ENCODE data around the gene RTP2. TPM values are rescaled to one million over a fixed set of nuclear protein-coding genes. Genes with fewer than 3 reads are reported as not detected.

The RTP2 gene
- total RNA-seq, 1 donor from 2014 or later: not detected

DNA sequence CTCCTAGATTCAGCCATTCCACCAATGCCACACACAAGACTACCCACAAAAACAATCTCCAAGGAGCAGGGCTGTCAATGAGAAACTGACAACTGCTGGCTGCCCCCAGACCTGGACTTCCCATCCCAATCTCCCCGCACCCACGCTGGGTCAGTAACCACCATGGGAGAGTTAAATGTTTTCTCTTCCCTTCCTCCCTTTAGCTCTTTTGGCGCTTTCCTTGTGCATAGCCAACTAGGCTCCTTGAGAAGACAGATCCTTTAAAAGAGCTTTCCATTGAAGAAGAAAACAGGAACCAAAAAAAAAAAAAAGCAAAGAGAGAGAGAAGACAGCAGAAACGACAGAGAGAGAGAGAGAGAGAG, 34.6 kb upstream of the RTP2 start:
- Mint-ChIP-seq H3K27ac (ENCODE audit: unreplicated experiment) (no peak overlapping the region), H3K4me3 (peak overlapping the region; percentile 96)

DNA sequence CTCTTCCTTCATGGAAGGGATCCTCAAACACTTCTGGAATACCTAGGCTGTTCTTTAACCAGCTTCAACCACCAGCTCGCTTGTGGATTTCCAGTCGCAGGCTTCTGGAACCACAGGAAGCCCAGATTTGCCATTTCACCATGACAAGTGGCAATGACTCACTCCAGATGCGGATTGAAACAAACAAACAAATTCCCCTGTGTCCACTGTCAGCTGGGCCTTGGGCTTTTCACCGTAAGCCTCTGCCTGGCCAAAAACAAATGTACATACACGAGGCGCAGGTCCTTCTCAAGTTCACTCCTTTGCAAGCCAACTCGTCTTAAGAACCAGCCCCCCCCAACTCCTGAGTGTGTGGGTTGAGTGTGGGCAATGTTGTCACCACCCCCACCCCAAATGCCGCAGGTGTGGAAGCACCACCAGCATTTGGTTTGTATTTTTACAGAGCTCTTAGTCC, 34.1 kb upstream of the RTP2 start:
- Mint-ChIP-seq H3K9me3 (no peaks in the 10 kb centered on the region), H3K27me3 (ENCODE audit: low read depth) (peaks cover 26% of the 10 kb centered on the region), H3K36me3 (ENCODE audit: low read depth) (no peaks in the 10 kb centered on the region), H3K27ac (ENCODE audit: unreplicated experiment) (no peak overlapping the region), H3K4me1 (peaks cover 39% of the 10 kb centered on the region), H3K4me3 (peak overlapping the region; percentile 96)
- no peak for DNase-seq (ENCODE audit: low read depth, low spot score)
- TF ChIP-seq, protein P1, sequence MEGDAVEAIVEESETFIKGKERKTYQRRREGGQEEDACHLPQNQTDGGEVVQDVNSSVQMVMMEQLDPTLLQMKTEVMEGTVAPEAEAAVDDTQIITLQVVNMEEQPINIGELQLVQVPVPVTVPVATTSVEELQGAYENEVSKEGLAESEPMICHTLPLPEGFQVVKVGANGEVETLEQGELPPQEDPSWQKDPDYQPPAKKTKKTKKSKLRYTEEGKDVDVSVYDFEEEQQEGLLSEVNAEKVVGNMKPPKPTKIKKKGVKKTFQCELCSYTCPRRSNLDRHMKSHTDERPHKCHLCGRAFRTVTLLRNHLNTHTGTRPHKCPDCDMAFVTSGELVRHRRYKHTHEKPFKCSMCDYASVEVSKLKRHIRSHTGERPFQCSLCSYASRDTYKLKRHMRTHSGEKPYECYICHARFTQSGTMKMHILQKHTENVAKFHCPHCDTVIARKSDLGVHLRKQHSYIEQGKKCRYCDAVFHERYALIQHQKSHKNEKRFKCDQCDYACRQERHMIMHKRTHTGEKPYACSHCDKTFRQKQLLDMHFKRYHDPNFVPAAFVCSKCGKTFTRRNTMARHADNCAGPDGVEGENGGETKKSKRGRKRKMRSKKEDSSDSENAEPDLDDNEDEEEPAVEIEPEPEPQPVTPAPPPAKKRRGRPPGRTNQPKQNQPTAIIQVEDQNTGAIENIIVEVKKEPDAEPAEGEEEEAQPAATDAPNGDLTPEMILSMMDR (conservative IDR thresholded peaks at IDR 0.05): no peak

More for the DNA sequence above, 34.6 kb upstream of the RTP2 start:
- DNase-seq (ENCODE audit: low read depth, low spot score): no peak
- H3K27me3 Mint-ChIP-seq (ENCODE audit: low read depth): peaks cover 30% of the 10 kb centered on the region
- no peaks in the 10 kb centered on the region for H3K36me3 Mint-ChIP-seq (ENCODE audit: low read depth)
- peaks cover 44% of the 10 kb centered on the region for H3K4me1 Mint-ChIP-seq
- no peaks in the 10 kb centered on the region for H3K9me3 Mint-ChIP-seq
- TF ChIP-seq, protein P1 (conservative IDR thresholded peaks at IDR 0.05): no peak

DNA sequence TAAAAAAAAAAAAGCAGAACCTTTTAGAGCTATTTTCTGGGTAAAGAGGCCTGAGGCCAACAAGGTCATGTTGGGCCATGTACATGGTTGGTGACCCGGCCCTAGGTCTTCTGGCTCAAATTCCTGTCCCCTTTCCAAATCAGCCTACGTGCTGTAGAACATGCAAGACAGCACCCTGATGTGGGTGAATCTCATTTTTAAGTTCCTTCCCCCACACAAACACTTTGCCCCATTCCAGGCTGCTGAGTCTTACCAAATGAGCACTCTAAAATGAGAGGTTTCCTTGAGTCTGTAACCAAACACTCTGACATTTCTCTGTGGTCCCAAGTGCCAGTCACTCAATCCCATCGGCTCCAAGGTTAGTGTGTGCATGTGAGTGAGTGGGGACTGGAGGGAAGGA, 33.5 kb upstream of the RTP2 start:
- Mint-ChIP-seq H3K27ac (ENCODE audit: unreplicated experiment) (no peak overlapping the region), H3K9me3 (no peaks in the 10 kb centered on the region), H3K27me3 (ENCODE audit: low read depth) (peaks cover 22% of the 10 kb centered on the region), H3K36me3 (ENCODE audit: low read depth) (no peaks in the 10 kb centered on the region), H3K4me1 (peaks cover 33% of the 10 kb centered on the region), H3K4me3 (peak overlapping the region; percentile 32)
- no peak for DNase-seq (ENCODE audit: low read depth, low spot score)
- TF ChIP-seq, protein P1 (conservative IDR thresholded peaks at IDR 0.05): no peak

DNA sequence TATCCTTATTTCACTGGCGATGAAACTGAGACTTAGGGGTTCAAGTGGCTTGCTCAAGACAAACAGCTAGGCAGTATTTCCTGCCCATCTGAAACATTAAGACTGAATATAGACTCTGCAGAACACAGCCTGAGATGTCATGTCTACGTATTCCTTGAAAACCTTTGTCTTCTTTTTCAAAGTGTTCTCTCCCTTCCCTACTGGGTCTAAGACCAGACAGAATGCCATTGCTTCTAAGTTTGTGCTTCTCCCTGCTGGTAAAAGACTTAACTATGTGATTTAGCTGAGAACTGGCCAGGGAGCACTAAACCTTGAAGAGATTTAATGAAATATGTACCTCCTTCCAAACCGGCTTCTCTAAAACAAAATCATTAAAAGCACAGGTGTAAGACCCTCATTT, 33.0 kb upstream of the RTP2 start:
- Mint-ChIP-seq H3K4me3 (peak overlapping the region; percentile 32), H3K4me1 (peaks cover 28% of the 10 kb centered on the region), H3K36me3 (ENCODE audit: low read depth) (no peaks in the 10 kb centered on the region), H3K27me3 (ENCODE audit: low read depth) (peaks cover 22% of the 10 kb centered on the region), H3K27ac (ENCODE audit: unreplicated experiment) (no peak overlapping the region), H3K9me3 (no peaks in the 10 kb centered on the region)
- TF ChIP-seq, protein P1 (conservative IDR thresholded peaks at IDR 0.05): no peak
- no peak for DNase-seq (ENCODE audit: low read depth, low spot score)

DNA sequence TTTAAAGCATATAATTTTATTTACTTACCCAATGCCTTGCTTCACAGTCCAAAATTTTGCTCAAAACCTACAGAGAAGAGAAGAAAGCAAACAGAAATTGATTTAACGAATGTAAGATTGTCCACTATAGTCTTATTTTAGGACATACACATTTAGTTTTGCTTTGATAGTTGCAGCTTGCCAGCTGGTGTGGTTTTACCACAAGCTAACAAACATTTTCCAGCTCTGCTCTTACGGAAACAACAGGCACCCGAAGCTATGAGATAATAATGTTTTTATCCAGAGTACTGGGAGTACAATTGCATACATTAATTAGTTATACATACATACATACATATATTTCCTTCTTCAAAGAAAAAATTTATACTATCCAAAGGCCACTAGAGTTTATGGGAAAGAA, 32.5 kb upstream of the RTP2 start:
- DNase-seq (ENCODE audit: low read depth, low spot score): no peak
- Mint-ChIP-seq H3K27me3 (ENCODE audit: low read depth) (peaks cover 22% of the 10 kb centered on the region), H3K36me3 (ENCODE audit: low read depth) (no peaks in the 10 kb centered on the region), H3K4me3 (peak overlapping the region; percentile 5), H3K4me1 (peaks cover 23% of the 10 kb centered on the region), H3K27ac (ENCODE audit: unreplicated experiment) (no peak overlapping the region), H3K9me3 (no peaks in the 10 kb centered on the region)
- TF ChIP-seq, protein P1 (conservative IDR thresholded peaks at IDR 0.05): no peak

DNA sequence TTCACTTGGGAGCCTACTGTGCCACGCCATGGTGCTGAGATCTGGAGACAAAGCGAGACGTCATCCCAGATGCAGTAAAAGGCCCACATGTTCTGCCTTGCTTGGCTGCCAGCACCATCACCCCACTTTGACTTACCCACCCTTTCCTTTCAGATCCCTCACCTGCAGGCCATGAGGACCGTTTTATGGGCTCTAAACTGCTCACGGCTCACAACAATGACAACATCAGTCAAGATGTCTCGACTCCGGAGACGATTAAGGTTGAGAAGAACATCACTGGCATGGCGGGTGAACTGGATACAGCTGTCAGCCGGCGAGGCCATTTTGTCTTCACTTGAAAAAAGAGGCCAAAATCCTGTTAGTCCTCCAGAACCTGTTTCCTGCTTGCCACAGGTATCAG, 31.0 kb upstream of the RTP2 start:
- no peak for DNase-seq (ENCODE audit: low read depth, low spot score)
- peaks cover 22% of the 10 kb centered on the region for H3K27me3 Mint-ChIP-seq (ENCODE audit: low read depth)
- peaks cover 8% of the 10 kb centered on the region for H3K4me1 Mint-ChIP-seq
- H3K4me3 Mint-ChIP-seq: no peak overlapping the region
- H3K36me3 Mint-ChIP-seq (ENCODE audit: low read depth): no peaks in the 10 kb centered on the region
- H3K27ac Mint-ChIP-seq (ENCODE audit: unreplicated experiment): no peak overlapping the region
- no peaks in the 10 kb centered on the region for H3K9me3 Mint-ChIP-seq
- TF ChIP-seq, protein P1 (conservative IDR thresholded peaks at IDR 0.05): no peak
